Activated CD4-positive, alpha-beta T cell treated with anti-CD3 and anti-CD28 coated beads for 4 hours (primary cell): ENCODE results near the gene IL7R.
"Not testable (repeated sequence)": the region's sequence is repeated elsewhere in the genome, so short reads cannot be mapped to it uniquely, and the experiment has no call there.

ENCODE experiments used
- DNase-seq, 2 donors: peaks; one replicate each; pipeline ENCODE4 v3.0.0-alpha.2; 2020

IL7R gene

GRCh38 chr5:35878079-35878478 lies 21.4 kb downstream of the IL7R start:
- DNase-seq = no peak

DNA sequence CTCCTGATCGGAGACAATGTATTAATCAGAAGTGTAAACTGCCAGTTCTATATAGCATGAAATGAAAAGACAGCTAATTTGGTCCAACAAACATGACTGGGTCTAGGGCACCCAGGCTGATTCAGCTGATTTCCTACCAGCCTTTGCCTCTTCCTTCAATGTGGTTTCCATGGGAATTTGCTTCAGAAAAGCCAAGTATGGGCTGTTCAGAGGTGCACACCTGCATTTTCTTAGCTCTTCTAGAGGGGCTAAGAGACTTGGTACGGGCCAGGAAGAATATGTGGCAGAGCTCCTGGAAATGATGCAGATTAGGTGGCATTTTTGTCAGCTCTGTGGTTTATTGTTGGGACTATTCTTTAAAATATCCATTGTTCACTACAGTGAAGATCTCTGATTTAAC lies 22.4 kb downstream of the IL7R start:
- no peak for DNase-seq

DNA sequence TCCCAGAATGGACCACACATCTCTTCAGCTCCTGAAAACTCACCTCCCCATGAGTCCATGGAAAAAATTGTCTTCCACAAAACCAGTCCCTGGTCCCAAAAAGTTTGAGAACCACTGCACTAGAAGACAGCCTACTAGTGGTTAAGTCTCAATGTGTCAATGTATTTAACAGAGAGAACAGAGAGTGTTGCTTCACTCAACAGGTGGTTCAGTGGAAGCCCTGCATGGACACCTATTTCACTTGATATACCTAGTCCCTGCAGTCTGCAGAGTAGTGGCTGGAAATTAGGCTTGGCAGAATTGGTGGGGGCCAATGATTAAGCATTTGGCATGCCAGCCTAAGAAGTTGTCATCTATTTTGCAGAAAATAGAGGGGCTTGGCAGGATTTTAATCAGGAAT lies 23.0 kb downstream of the IL7R start:
- DNase-seq = no peak

GRCh38 chr5:35880156-35880555 lies 23.5 kb downstream of the IL7R start:
- DNase-seq = no peak

GRCh38 chr5:35881758-35882157 lies 25.1 kb downstream of the IL7R start:
- no peak for DNase-seq

GRCh38 chr5:35884191-35884769 lies 27.6 kb downstream of the IL7R start:
- no peak for DNase-seq

- no peak for DNase-seq
Observed at GRCh38 chr5:35884773-35885172, 28.1 kb downstream of the IL7R start.

- DNase-seq = no peak
Observed at GRCh38 chr5:35886381-35886780, 29.7 kb downstream of the IL7R start.

- DNase-seq = no peak
Observed at GRCh38 chr5:35887321-35888100, 30.8 kb downstream of the IL7R start.

DNA sequence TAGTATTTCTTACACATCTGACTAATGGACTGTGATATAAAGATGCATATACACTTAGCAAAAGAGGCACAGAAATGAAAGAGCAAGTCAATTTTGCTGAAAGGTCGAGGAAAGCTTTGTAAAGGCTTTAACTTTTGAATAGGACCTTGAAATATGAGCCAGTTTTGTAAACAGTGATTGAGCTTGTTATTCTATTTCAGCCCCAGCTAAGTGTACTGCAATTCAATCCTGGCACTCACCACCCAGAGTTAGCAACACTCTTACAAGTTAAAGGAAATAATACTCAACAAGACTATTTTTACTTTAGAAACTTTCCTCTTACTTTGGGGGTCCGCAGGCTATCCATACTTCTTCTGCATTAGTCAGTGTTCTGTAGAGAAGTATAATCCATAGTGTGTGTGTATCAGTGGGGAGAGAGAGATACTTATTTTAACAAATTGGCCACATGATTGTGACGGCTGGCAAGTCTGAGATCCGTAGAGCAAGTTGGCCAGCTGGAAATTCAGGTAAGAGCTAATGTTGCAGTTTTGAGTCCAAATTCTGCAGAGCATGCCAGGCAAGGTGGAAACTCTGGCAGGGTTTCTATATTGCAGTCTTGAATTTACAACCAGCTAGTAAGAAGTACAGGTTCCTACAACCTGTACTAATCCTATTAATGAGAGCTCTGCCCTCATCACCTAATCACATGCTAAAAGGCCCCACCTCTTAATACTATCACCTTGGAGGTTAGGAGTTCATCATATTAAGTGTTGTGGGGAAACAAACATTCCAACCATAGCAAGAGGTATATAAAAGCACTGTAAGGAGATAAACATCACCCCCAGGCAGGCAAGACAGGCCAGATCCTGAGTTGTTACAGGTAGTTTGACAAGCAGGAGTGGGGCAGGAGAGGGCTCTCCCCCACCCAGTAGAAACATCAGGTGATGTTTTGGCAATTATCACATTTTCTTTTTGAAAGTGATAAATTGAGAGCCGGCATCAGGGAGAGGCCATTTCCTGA lies 33.6 kb downstream of the IL7R start:
- DNase-seq = no peak

GRCh38 chr5:35892799-35893198 lies 36.1 kb downstream of the IL7R start:
- DNase-seq = not testable (repeated sequence)

GRCh38 chr5:35894131-35894530 lies 37.4 kb downstream of the IL7R start:
- no peak for DNase-seq

DNA sequence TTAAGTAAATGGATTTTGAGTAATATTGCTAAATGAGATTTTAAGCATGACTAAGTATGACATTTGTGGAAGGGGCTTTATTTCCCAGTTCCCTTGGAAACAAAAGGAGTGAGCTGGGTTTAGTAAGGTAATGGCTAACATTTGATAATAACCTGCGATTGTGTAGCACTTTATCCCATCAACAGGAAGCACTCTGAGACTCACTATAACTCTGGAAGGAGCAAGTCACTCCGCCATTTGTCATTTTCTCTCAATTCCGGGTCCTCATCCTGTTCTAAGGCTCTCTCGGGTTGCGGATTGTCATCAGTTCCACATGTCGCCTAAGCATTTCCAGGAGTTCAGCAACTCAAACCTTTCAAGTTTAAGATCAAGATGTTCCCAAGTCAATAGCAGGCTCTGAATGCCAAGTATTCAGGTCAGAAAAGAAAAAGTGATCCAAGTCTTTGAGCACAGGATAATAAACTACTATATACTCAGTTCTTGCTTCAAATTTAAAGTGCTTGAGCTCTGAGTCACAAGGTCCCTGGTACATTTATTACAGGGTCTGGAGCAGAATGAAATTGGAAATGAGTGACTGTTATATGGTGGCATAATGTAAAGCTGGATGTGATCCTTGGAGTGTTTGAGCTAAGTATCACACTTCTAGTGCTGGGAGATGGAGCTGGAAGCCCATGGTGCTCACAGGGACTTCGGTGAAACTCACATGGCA lies 42.4 kb downstream of the IL7R start:
- no peak for DNase-seq

DNA sequence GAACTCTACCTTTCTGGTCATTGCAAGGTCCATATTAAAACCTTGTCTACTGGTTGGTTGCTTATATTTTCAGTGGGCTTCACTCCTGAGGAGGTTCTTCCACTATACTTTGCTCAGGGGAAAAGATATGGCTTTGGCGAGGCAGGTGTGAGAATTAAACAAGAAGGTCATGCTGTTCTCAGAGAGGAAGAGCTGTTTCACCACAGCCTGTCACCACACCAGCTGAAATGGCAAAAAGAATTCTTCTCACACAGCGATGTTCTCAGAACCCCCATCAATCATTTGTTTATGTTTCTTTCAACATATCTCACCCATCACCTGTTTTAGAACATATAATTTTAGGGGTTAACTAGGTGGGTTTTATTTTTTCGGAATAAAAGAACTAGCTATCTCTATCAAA lies 43.1 kb downstream of the IL7R start:
- no peak for DNase-seq

GRCh38 chr5:35900972-35901695 lies 44.4 kb downstream of the IL7R start:
- no peak for DNase-seq

DNA sequence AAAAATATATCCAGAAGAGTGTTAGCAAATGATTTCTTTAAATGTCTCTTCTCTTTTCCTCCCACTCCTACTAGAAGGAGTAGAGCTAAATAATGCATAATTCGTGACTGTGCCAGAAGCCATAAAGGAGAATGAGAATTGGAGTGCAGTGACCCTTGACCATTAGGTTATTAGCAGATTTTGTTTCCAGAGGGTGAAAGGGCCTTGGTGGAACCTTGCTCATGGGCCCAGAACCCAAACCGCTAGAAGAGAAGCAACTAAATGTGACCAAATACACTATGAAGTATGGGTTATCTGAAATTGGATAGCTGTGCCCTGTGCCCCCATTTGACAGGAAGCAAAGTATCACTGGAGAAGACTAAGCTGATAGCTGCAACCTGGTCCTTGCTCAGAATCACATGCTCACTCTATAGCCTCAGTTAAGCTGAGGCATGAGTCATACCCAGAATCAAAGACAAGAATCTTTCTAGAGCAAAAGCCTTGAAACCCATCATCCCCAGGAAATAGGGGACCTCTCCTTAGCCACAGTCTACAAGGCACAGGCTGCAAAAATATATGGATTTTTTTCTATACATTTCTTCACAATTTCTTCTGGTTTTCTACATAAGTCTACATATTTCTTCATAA lies 45.5 kb downstream of the IL7R start:
- no peak for DNase-seq

DNA sequence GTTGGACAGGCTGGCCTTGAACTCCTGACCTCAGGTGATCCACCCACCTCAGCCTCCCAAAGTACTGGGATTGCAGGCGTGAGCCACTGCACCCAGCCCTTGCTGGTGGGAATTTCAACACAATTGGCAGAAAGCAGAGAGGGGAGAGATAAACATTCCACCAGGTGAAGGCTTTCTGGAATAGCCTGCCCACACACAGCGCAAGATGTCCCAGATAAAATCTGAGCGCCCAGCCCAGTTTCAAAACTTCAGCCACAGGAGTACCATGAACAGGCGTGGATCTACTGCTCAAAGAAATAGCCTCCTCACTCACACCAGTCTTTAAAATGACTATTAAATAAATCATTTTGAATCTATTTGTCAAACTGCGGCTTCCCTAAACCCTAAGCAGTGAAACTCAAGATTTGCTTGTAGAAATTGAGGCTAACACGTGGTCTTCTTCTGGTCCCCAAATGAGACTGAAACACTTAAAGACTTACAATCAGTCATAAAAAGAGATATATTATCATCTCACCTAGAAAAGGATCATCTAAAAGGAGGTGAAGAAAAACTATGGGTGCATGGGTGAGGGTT lies 47.0 kb downstream of the IL7R start:
- no peak for DNase-seq

DNA sequence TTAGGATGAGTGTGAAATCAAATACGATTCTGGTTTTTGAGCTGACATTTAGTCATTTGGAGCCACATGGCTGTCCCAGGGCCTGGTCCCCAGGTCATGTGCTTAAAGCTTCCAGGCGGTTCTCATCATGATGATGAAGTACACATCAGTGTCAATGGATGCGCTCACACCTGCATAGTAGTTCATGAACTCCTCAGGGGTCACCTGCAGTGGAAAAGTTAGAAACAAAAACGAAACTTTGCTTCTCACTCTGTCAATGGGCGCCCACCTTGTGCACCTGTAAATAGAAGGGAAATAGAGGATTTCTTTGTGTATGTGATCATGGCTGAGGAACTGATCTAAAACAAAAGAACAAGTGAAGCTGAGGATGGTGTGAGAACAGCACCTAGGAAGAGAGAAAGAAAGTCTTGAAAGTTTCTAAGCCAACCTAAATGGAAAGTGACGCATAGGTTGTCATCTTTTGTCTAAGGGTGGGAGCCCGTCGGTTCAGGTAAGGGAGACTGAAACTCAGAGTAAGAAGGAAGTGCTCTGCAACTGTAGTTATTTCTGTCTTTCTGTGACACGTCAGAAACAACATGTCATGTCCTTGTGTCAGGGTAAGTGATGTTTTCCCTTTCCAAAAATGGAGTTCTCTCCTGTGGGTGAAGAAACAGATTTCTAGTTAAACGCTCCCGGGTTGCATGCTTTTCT lies 47.9 kb downstream of the IL7R start:
- DNase-seq = no peak

DNA sequence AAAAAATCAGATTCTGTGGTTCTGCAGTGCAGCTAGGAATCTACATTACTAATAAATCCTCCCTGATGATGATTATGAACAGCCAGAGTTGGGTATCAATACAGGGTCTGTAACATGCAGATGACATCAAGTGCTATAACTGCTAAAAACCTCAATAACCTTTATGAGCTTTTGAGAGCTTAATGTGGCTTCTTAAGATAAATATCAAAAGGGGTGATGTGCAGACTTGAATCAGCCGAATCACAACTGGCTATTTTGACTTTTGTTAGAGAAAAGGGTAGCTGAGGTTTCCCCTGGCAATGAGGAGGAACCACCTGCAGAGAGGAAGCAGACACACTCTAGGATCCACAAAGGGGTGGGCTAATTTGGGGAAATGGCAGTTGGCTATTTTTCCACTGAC lies 51.5 kb downstream of the IL7R start:
- no peak for DNase-seq

DNA sequence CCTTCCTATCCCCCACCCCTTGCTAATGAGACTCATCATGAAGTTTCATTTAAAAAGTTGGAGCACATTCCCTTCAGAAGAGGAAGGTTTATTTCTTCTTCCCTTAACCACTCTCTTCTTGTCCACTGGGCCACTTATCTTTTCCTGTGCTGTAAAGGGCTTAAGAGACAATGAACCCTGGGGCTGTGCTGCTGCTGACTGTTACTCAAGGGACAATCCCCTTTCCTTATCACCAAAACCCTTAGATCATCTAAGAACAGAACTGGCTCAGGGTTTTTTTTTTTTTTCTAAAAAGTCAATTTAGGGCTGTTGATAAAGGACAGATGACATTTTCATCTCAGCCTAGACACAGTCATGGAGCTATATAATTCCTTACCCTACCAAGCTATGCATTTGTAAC lies 52.1 kb downstream of the IL7R start:
- DNase-seq = no peak

DNA sequence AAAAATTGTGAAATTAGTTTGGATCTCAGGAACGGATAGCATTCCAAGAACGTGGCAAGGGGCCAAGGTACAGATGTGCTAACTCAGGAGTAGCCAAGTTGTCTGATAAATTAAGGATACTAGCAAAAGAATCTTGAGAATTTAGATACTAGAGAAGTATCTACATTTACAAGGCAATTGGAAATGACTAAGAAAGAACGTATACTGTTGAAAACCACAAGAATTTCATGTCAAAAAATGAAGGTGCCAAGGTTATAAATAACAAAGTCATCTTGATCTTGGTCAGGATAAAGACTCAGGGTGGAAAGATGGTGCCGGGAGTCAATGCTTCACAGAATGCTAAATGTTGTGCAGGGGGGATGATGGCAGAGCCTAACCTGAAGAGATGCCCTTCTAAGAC lies 62.5 kb downstream of the IL7R start:
- DNase-seq = no peak
